ENCODE data around the gene SMURF1. TPM values are rescaled to one million over a fixed set of nuclear protein-coding genes. Genes with fewer than 3 reads are reported as not detected.

The SMURF1 gene
- total and polyA plus RNA-seq, 2 of the 8 experiments (the other 6 are each of a cell fraction or from before 2014, with no cell fraction given) = 9.6 to 24.5 TPM

- TF ChIP-seq SUZ12 (IDR thresholded peaks at IDR 0.05; ENCODE audit: low read length) = no peak
Observed at GRCh38 chr7:98994046-98994944, 149.6 kb downstream of the SMURF1 start (continued).

Data from H1 (cell line).